Measurements from ENCODE around the gene EFCAB8.

The EFCAB8 gene

DNA sequence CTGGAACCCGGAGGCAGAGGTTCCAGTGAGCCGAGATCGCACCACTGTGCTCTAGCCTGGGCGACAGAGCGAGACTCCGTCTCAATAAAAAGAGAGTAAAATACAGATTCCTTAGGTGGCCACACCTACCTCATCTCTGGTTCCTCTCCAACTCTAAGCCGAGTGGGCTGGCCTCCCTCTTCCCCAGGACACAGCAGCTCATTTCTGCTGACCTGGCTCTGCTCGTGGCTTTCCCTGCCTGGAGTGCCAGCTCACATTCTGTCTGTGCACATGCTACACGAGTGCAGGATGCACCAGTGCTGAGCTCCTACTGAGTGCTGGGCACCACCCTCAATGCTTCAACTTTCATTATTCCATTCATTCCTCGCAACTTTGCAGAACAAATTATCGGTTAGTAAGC is 28.8 kb downstream of the EFCAB8 start:
- in situ Hi-C loops (cut with MboI; ENCODE audit: low sequenced_read_pairs): no loop called here

DNA sequence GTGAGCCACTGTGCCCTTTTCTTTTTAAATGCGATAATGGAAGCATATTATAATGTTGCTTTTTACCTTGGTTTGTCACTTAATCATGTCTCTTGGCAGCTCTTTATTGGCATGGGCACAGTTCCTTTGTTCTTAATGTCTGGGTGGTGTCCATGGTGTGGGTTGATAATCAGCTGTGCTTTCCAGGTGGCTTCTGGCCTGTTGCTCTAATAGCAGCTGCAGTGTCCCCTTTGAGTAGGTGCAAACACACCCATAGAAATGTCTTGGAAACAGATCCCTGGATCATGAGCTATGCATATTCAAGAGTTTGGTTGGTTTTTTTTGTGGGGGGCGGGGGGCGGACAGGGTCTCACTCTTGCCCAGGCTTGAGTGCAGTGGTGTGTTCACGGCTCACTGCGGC is 29.9 kb downstream of the EFCAB8 start:
- in situ Hi-C loops (cut with MboI; ENCODE audit: low sequenced_read_pairs): no loop called here

DNA sequence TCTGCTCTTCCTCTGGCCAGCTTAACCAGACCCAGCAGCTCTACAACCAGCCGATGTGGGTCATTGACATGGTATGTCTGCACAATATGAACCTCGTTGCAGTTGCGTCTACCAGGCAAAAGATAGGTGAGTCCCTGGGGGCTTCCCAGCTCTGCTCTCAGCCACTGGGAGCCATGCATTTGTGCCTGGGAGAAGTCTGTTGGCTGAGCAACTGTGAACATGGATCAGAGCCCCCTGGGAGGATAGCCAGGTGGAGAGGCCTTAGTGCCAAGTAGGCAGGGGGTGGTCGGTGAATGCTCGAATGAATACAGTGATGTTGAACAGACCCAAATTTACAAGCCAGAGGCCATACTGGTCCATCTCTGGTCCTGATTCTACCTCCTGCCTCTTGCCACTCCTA is 30.6 kb downstream of the EFCAB8 start:
- in situ Hi-C loops (cut with MboI; ENCODE audit: low sequenced_read_pairs): no loop called here

DNA sequence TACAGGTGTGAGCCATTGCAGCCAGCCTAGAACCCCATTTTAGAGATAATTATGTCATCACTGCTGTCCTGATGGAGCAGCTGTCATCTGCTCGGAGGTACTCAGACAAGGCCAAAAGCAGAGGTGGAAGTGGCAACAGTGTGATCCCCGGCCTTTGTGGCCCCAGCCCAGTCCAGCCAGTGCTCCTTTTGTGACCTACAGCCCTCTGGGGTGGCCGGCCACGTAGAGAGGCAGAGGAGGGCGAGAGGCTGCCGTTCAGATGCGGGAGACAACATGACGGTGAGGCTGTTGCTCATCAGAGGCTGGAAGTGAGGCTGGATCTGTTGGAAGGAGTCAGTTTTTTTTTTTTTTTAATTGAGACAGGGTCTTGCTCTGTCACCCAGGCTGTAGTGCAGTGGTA is 32.8 kb downstream of the EFCAB8 start:
- in situ Hi-C loops (cut with MboI; ENCODE audit: low sequenced_read_pairs): loop anchor here (10.0 kb wide), 3 partner anchors 63 to 203 kb away; no protein-coding TSS in a partner anchor

DNA sequence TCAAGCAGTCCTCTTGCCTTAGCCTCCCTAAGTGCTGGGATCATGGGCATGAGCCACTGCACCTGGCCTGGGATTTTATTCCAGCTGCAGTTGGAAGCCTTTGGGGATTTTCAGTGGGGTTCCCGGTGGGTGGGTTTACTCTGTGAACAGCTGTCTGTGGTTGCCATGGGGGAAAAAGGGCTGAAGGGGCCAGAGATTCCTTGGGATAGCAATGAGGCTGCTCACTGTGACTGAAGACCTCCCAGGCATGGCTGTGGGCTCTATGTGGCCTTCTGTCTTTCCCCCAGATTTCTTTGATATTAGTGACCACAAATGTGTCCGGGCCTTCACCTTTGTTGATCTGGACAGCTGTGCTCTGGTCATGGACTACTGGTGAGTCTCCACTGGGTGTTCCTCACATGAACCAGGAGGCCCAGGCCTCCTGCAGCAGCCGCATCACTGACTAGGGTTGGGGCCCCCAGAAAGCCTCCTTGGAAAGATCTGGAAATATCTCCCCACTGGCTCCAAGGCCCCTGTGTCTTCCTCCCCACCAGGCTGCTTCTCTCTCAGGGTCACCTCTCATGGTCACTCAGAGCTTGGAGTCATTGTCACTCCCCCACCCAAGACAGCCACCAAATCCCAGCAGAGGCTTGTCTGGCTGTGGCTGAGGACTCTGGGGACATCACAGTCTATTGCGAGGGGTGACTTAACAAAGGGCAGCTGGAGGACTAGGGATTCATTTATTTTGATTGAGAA is 33.4 kb downstream of the EFCAB8 start:
- in situ Hi-C loops (cut with MboI; ENCODE audit: low sequenced_read_pairs): loop anchor here (10.0 kb wide), 3 partner anchors 63 to 203 kb away; no protein-coding TSS in a partner anchor

DNA sequence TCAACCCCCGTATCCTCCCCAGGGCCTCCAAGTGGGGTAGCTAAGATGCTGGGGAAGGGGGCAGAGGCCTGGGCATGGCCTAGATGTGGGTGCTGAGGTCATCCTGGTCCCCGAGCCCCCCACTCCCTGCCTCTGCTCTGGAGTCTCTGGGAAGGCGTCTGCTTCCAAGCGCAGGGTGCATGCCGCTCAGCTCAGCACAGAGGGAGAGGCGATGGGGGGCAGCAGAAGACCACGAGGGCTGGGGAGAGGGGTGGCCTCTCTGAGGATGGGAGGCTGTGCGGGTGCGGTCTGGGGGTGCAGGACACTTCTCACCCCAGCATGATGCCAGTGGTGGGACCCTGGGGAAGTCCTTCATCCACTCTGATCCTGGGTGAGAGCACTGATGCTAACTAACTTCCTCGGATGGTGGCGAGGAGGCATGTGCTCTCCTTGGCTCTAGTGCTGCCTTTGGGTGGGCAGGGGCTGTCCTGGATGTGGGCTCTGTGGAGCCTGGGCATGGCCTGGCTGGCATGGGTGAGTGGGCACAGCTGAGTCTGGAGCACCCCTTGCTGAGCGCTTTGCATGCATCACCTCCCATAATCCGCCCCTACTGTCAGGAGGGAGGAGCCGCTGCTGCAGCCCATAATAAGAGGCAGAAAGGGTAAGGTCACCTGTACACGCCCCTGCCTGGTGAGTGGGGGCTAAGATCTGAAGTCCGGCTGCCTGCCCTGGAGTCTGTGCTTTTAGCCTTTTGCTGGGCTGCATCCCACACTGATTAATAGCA is 34.7 kb downstream of the EFCAB8 start:
- in situ Hi-C loops (cut with MboI; ENCODE audit: low sequenced_read_pairs): loop anchor here (10.0 kb wide), 3 partner anchors 61 to 201 kb away; no protein-coding TSS in a partner anchor

DNA sequence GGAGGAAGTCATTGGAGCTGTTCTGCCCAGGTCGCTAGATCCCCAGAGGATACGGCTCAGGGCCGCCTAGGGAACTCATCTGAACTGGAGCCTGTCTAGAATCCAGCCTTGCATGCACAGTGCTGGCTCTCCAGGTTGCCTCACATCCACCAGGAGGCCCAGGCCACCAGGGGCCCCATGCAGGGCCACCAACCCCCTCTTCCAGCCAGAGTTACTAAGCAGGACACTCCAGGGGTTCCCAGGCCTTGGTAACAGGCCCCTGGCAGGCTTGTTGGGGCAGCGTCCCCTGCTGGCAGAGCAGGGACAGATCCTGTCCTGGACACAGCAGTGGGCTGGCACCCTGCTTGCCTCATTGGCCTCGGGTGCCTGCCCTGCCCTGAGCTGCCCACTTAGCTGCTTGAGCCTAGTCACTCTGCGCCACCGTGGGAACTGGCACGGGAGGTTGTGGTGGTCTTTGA is 35.3 kb downstream of the EFCAB8 start:
- in situ Hi-C loops (cut with MboI; ENCODE audit: low sequenced_read_pairs): loop anchor here (10.0 kb wide), 3 partner anchors 61 to 201 kb away; no protein-coding TSS in a partner anchor

DNA sequence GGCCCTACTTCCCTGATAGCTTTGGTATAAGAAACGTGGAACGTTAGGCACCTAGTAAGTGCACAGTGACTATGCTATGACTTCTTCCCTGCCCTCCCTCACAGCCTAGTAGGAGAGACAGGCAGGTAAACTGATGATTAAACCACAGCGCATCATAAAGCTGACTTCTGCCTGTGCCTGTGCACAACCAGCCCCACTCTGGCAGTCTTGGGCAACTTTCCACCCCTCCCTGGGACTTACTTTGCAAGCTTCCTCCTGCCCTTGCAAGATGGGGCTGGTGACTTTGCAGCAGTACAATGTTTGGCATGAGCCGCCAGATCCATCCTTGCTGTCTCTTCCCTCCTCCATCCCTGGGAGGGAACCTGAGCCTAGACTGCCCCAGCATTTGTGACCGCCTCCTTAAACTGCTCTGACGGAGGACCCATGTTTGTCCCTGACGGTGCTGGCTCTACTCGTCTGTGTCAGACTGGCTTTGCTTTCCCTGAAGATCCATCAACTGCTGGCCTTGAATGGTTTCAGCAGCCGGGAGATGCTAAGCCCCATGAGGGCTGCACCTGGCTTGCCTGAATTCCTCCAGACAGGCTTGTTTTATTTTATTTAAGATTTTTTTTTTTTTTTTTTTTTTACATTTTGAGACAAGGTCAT is 36.1 kb downstream of the EFCAB8 start:
- in situ Hi-C loops (cut with MboI; ENCODE audit: low sequenced_read_pairs): loop anchor here (10.0 kb wide), 3 partner anchors 60 to 200 kb away; no protein-coding TSS in a partner anchor

DNA sequence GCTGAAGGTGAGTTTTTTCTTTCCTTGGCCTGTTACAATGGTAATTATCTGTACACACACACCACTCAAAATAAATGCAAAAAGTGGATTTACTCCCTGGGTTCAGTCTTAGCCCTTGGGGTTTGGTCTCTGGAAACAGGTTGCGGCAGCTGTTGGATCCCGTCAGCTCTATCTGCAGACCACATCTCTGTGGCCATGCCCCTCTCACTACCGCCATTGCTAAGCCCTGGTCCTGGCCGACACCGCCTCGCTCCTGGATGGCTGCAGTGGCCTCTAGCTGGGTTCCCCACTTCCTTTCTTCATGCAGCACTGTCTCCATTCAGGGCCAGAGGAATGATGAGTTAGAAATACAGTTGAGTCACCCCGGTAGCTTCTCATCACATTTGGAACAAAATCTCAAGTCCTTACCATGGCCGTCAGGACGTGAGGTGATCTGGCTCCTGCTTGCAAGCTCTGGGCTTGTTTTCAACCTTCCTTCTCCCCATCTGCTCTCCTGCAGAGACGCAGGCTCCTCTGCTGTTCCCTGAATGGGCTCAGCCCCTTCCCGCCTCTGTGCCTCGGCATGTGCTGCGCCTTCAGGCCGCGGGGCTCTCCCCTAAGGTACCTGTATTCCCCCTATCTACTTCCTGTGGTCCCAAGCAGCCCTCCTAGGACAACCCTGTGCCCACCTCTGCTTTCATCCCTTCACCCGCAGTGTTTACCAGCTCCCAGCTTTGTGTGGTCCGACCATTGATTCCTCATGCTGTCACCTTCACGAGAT is 38.0 kb downstream of the EFCAB8 start:
- in situ Hi-C loops (cut with MboI; ENCODE audit: low sequenced_read_pairs): loop anchor here (10.0 kb wide), 3 partner anchors 58 to 198 kb away; no protein-coding TSS in a partner anchor

DNA sequence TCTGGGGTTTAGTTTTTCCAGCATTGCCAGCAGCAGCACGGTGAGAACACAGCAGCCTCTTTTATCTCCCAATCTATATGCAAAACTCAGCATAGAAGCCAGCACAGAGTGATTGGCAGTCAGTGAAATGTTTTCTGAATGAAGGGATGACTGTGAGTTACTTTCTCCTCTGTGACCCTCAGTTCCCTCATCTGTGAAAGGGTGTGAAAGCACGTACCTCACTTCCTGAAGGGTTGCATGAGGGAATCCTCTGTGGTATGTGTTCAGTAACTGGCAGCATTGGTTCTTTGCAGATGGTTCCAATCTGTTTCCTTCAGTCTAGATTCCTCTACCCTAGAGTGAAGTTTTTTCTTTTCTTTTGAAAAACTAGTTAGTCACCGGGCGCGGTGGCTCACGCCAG is 40.0 kb downstream of the EFCAB8 start:
- in situ Hi-C loops (cut with MboI; ENCODE audit: low sequenced_read_pairs): loop anchor here (10.0 kb wide), 3 partner anchors 56 to 196 kb away; no protein-coding TSS in a partner anchor

DNA sequence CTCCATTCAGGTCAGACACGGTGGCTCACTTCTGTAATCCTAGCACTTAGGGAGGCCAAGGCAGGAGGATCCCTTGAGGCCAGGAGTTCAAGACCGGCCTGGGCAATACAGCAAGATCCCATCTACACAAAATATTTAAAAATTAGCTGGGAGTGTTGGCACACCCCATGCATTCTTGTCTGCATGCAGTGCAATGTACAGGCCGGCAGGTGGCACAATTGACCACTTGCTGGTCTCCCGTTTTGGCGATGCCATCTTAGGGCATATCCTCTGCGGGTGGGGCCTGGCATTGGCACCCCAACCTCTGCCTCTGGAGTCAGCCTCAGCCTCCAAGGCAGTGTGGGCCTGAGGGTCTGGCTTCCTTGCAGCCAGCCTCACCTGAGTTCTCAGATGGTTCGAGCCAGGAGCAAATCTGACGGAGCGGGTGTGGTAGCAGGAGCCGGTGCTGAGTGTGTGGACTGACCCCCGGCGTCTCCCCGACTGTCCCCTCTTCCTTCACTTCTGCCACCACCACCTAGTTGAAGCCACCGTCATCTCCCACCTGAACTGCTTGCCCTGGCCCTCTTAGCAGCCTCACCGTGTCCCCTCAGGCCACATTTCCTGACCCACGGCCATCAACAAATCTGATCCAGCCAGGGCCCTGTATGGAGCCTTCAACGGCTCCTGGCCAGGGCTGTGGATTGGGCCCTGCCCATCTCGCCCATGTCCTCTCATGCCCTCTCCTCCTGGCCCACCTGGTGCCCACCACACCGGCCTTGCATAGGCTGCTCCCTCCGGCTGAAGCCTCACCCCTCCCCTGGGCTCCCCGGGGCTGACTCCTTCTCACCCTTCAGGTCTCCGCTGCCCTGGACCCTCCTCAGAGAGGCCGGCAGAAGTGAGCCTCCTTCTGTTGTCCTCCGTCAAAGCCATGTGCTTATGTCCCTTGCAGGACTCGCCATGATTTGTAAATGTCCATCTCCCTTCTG is 44.0 kb downstream of the EFCAB8 start:
- in situ Hi-C loops (cut with MboI; ENCODE audit: low sequenced_read_pairs): loop anchor here (10.0 kb wide), 2 partner anchors 112 to 402 kb away; no protein-coding TSS in a partner anchor

DNA sequence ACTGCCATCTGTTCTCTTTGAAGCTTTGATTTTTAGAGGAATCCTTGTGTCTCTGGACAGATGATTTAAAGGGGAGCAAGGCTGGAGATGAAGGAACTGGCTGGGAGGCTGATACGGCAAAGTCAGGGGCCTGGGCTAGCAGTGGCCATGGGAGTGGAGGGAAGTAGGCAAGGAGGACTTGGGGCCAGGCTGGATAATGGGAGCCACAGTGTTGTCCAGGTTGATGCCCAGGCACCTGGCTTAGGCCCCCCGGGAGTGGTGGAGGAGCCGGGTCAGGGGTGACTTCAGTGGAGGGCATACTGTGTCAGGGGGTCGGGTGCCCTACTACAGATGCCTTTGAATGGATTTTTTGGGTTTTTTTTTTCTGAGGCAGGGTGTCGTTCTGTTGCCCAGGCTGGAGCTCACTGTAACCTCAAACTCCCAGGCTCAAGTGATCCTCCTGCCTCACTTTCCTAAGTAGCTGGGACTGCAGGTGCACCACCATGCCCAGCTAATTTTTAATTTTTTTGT is 45.0 kb downstream of the EFCAB8 start:
- in situ Hi-C loops (cut with MboI; ENCODE audit: low sequenced_read_pairs): loop anchor here (10.0 kb wide), 2 partner anchors 111 to 401 kb away; no protein-coding TSS in a partner anchor

DNA sequence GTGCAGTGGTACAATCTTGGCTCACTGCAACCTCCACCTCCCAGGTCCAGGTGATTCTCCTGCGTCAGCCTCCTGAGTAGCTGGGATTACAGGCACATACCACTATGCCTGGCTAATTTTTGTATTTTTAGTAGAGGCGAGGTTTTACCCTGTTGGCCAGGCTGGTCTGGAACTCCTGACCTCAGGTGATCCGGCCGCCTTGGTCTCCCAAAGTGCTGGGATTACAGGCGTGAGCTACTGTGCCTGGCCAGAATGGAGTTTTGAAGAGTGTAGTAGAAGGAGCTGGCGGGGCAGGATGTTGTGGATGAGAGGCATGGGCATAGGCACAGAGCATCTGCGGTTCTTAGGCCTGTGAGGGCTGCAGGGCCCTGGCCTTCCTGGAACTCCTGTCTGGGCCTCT is 46.0 kb downstream of the EFCAB8 start:
- in situ Hi-C loops (cut with MboI; ENCODE audit: low sequenced_read_pairs): loop anchor here (10.0 kb wide), 2 partner anchors 110 to 400 kb away; no protein-coding TSS in a partner anchor

DNA sequence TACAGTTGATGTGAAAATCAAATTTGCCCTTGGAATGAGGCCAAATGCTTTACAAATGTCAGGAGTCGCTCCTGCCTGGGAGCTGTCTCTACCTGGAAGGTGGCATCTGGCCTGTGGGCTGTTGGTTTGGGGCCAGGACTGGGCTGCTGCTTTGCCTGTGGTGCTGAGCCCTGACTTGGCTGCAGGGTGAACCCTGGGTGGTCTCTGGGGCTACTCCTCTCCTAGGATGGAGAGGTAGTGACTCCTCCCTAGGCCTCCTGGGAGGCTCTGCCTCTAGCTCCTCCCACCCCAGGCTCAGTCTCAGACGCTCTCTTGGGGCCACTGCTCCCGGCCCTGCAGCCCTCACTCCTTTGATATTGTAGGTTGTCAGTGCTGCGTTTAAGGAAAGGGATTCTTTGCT is 47.5 kb downstream of the EFCAB8 start:
- in situ Hi-C loops (cut with MboI; ENCODE audit: low sequenced_read_pairs): loop anchor here (10.0 kb wide), 2 partner anchors 109 to 399 kb away; no protein-coding TSS in a partner anchor

DNA sequence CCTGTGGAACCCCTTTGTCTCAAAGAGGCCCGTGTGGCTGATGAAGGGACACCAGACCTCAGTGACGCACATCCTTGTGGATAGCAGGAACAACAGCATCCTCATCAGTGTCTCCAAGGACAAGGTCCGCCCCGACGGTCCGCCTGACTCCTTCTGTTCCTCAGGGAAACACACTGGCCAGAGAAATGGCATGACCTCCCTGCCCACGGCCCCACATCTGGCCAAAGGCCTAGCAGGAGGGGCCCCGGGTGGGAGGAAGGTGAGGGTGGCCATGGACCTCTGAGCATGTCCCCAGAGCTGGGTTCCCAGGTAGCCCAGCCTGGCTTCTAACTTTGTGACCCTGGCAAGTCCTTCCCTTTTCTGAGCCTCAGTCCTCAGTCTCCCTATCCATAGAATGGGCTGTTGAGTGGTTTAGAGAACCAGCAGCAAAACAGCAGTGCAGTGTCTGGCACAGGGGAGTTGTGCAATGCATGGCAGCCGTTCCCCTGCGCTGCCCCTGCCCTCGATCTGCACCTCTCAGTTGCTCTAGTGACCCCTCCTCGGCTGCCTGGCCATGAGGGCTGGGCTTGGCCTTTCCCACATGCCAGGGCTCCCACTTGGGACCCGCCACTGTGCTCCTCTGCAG is 48.3 kb downstream of the EFCAB8 start:
- in situ Hi-C loops (cut with MboI; ENCODE audit: low sequenced_read_pairs): loop anchor here (10.0 kb wide), 2 partner anchors 108 to 398 kb away; no protein-coding TSS in a partner anchor

DNA sequence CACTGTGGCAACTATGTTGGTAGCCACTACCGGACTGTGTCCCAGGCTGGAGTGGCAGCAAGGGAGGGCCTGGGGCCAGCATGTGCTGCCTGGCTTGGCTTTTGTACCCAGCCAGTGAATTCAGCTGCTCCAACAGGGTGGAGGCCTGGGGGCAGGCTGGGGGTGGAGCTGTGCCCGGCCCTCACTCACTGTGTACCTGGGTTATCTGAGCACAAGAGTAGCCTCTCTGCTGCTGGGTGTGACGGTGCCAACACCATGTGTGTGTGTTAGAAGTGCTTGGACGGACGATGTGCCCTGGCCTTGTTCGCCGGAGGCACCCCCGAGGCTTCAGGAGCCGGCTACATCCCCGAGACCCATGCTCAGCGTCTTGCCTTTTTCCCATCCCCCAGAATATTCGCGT is 49.2 kb downstream of the EFCAB8 start:
- in situ Hi-C loops (cut with MboI; ENCODE audit: low sequenced_read_pairs): loop anchor here (10.0 kb wide), 2 partner anchors 107 to 397 kb away; no protein-coding TSS in a partner anchor

DNA sequence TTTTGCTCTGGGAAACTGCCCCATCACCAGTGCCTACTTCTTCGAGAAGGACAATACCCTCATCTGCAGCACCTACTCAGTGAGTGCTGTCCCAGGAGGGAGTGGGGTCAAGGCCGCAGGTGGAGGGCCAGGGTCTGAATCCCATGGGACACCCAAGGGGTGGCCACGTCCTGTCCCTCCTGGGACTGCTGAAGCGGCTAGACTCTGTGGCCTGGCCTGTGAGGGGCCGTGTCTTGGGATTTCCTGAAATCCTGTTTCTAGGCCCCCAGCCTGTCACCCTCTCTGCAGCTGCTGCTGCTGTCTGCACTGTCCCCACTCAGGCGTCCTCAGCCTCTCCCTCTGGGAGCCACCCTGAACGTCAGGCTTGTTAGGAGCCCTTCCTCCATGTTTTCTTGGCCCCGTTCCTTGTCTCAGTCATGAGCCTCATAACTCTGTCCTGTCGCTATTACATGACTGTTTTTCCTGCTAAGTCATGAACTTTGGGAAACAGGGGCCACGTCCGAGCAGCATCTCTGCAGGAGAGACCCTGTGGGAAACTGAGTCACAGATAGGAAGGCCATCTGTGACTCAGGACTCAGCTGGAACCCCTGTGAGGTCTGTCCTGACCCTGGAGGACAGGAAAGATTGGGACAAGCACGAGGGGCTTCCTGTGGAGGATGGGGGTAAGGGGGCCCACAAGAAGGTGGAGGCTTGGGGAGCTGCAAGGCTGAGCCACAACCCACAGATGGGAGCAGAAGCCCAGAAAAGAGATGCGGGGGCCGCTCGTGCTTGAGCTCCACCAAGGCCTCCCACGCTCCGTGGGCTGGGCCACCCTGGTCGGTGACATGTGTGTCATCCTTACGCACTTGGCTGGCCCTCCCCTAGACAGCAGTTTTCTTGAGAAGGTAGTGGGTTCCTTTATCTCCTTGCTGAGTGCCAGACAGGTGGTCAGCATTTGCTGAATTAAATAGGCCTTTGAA is 49.9 kb downstream of the EFCAB8 start:
- in situ Hi-C loops (cut with MboI; ENCODE audit: low sequenced_read_pairs): loop anchor here (10.0 kb wide), 2 partner anchors 106 to 396 kb away; no protein-coding TSS in a partner anchor

All from HL-60/S4 (cell line).